ENCODE results near the gene CDH11. TPM values are rescaled to one million over a fixed set of nuclear protein-coding genes. Genes with fewer than 3 reads are reported as not detected.

The CDH11 gene
- total and polyA plus RNA-seq, 2 experiments from 2014 or later = 3.5 to 19.6 TPM

- H3K36me3 ChIP-seq (ENCODE audit: insufficient read depth) = no peaks in the 10 kb centered on the region
- Mint-ChIP-seq H3K9me3 (peaks cover 3% of the 10 kb centered on the region; the same call in 1 of the 3 replicates), H3K27me3 (ENCODE audit: insufficient read depth, low read depth, poor library complexity) (peaks cover 1% of the 10 kb centered on the region), H3K27ac (no peak overlapping the region), H3K4me3 (no peak overlapping the region), H3K4me1 (no peaks in the 10 kb centered on the region; the same call in 2 of the 3 replicates), H3K36me3 (ENCODE audit: low read depth) (no peaks in the 10 kb centered on the region)
- H3K27me3 ChIP-seq (ENCODE audit: insufficient read depth) = no peaks in the 10 kb centered on the region
- H3K4me2 ChIP-seq = no peak overlapping the region
- H2AFZ ChIP-seq = no peak overlapping the region
- no peak for DNase-seq (ENCODE audit: low spot score)
- TF ChIP-seq ETS1 (IDR thresholded peaks at IDR 0.05) (no peak), JUNB (IDR thresholded peaks at IDR 0.05; ENCODE audit: unreplicated experiment) (no peak), NANOG (IDR thresholded peaks at IDR 0.05; ENCODE audit: borderline replicate concordance) (no peak), CREB1 (CRISPR knock-in tag; IDR thresholded peaks at IDR 0.05; ENCODE audit: low read depth) (no peak), ZNF462 (CRISPR knock-in tag; IDR thresholded peaks at IDR 0.05) (no peak), ZNF114 (CRISPR knock-in tag; IDR thresholded peaks at IDR 0.05) (no peak), REST (IDR thresholded peaks at IDR 0.05; ENCODE audit: unreplicated experiment) (no peak), POLR2AphosphoS5 (IDR thresholded peaks at IDR 0.05; ENCODE audit: low read depth) (no peak)
- no peaks in the 10 kb centered on the region for H3K79me2 ChIP-seq (replicated peaks; ENCODE audit: insufficient read depth)
- H3K4me1 ChIP-seq (ENCODE audit: insufficient read depth) = no peaks in the 10 kb centered on the region
- H3F3A ChIP-seq (replicated peaks; ENCODE audit: low read depth) = no peaks in the 10 kb centered on the region
- H3K9me2 ChIP-seq (ENCODE audit: insufficient read depth) = peaks cover 29% of the 10 kb centered on the region
- ATAC-seq = no peak
- no peak overlapping the region for H3K4me3 ChIP-seq
- no peak overlapping the region for H3K27ac ChIP-seq (ENCODE audit: low read depth)
- no peaks in the 10 kb centered on the region for H4K20me1 ChIP-seq (replicated peaks; ENCODE audit: insufficient read depth)
Observed at GRCh38 chr16:65101009-65101408, 20.9 kb downstream of the CDH11 start.
